HepG2 (cell line): Measurements from ENCODE around the gene SPAG8. TPM values are rescaled to one million over a fixed set of nuclear protein-coding genes. Genes with fewer than 3 reads are reported as not detected.

Source experiments
- ATAC-seq: fragments of 200-7000 bp; cut with Tn5 transposase; 3 replicates; pipeline ENCODE4 v1.9.1; 2020; ENCODE audit warnings: mild to moderate bottlenecking, moderate library complexity
- BruUV-seq: library from RNA; stranded (reverse); fragments of 400-500 nt; replicated peaks from 2 replicates; lab custom pipeline; 2021; lab: Mats Ljungman, UMichigan
- CTCF ChIA-PET: fragments of 300-600 bp; formaldehyde crosslinking; extraction: SDS; loops from one replicate; lab custom pipeline; 2021; ENCODE audit warnings: low total read pairs, inconsistent platforms, low intra/inter-chr PET ratio; lab: Yijun Ruan, JAX
- POLR2A ChIA-PET: fragments of 350-600 bp; sonication (Branson Sonifier 250); formaldehyde crosslinking; loops from one replicate; lab custom pipeline; 2020; ENCODE audit warnings: antibody characterized with exemption, inconsistent platforms; lab: Yijun Ruan, JAX
- DNase-seq: peaks from one replicate; pipeline ENCODE4 v3.0.0-alpha.2; 2015; ENCODE audit warnings: low spot score
- FAIRE-seq: peaks from 3 replicates; lab custom pipeline; 2011; peaks lifted over from hg19 to GRCh38; lab: Jason Lieb, UNC
- H2AFZ ChIP-seq: one replicate; pipeline ENCODE4 v1.6.1; 2011; ENCODE audit warnings: low read length, inconsistent platforms
- H3K27ac ChIP-seq: fragments of 300-600 bp; 3 replicates; pipeline ENCODE4 v1.8.0; 2011; ENCODE audit warnings: mixed run types, mild to moderate bottlenecking, mixed read lengths, low read length, inconsistent platforms; ENCODE audit not compliant: insufficient read depth; ENCODE audit errors: extremely low read length
- H3K27me3 ChIP-seq, 2 experiments: fragments of 200-600 bp in 1 of 2; 2 replicates in 1 of 2; 3 replicates in 1 of 2; pipeline versions ENCODE4 v1.6.0 to v1.8.0; 2011; ENCODE audit warnings: low read length in 2 of 2, mild to moderate bottlenecking in 2 of 2, moderate library complexity in 2 of 2, inconsistent platforms in 1 of 2; ENCODE audit not compliant: insufficient read depth in 2 of 2, control insufficient read depth in 1 of 2
- H3K36me3 ChIP-seq, 2 experiments: fragments of 200-600 bp in 1 of 2; replicated peaks in 1 of 2; 2 replicates in 1 of 2; 3 replicates in 1 of 2; pipeline versions ENCODE4 v1.5.1 to v1.8.0; 2011; ENCODE audit warnings: low read length in 2 of 2, inconsistent platforms in 1 of 2; ENCODE audit not compliant: insufficient read depth in 2 of 2, control insufficient read depth in 1 of 2
- H3K4me1 ChIP-seq: 2 replicates; pipeline ENCODE4 v1.5.1; 2012; ENCODE audit warnings: low read length, inconsistent platforms; ENCODE audit not compliant: insufficient read depth
- H3K4me2 ChIP-seq: 2 replicates; pipeline ENCODE4 v1.6.0; 2011; ENCODE audit warnings: low read depth, low read length, inconsistent platforms
- H3K4me3 ChIP-seq, 3 experiments: fragments of 200-600 bp in 1 of 3; sonication (generic), shearing (Covaris generic) in 1 of 3; replicated peaks in 1 of 3; 2 replicates each; pipeline ENCODE4 v1.5.1; 2011 to 2016; ENCODE audit warnings: low read length in 3 of 3, inconsistent platforms in 2 of 3, low read depth in 2 of 3, mild to moderate bottlenecking in 2 of 3, control low read depth in 1 of 3, mixed read lengths in 1 of 3; ENCODE audit not compliant: insufficient read depth in 1 of 3
- H3K79me2 ChIP-seq: one replicate; pipeline ENCODE4 v1.6.1; 2011; ENCODE audit warnings: low read length, inconsistent platforms; ENCODE audit not compliant: insufficient read depth
- H3K9ac ChIP-seq: 2 replicates; pipeline ENCODE4 v1.6.0; 2011; ENCODE audit warnings: mild to moderate bottlenecking, low read depth, low read length, inconsistent platforms; ENCODE audit not compliant: insufficient read depth
- H3K9me3 ChIP-seq: 2 replicates; pipeline ENCODE4 v1.5.1; 2012; ENCODE audit warnings: mild to moderate bottlenecking, low read length
- H4K20me1 ChIP-seq: 2 replicates; pipeline ENCODE4 v1.6.0; 2011; ENCODE audit warnings: inconsistent platforms, mild to moderate bottlenecking, low read length, moderate library complexity; ENCODE audit not compliant: insufficient read depth
- AGO1 ChIP-seq: fragments of 200-400 bp; formaldehyde crosslinking; IDR thresholded peaks from 2 replicates; pipeline ENCODE4 v1.6.1; 2017; ENCODE audit warnings: mild to moderate bottlenecking, low read depth, low read length, moderate library complexity; ENCODE audit not compliant: poor library complexity, severe bottlenecking
- FOXP1 ChIP-seq, 2 experiments: fragments of 450-650 bp in 1 of 2; IDR thresholded peaks; 2 replicates each; pipeline ENCODE4 v1.6.1; 2017 to 2018; ENCODE audit warnings: antibody characterized with exemption in 1 of 2
- MATR3 ChIP-seq: sonication (generic); formaldehyde crosslinking; IDR thresholded peaks from 2 replicates; pipeline ENCODE4 v1.4.0; 2020; ENCODE audit warnings: missing genetic modification reagents
- NAIF1 ChIP-seq: sonication (generic); formaldehyde crosslinking; IDR thresholded peaks from 2 replicates; pipeline ENCODE4 v1.5.0; 2020; ENCODE audit warnings: mild to moderate bottlenecking, missing genetic modification reagents, borderline replicate concordance
- NCOA1 ChIP-seq: sonication (generic); formaldehyde crosslinking; IDR thresholded peaks from 2 replicates; pipeline ENCODE4 v1.9.0; 2021; ENCODE audit warnings: missing genetic modification reagents
- RXRA ChIP-seq: sonication (generic); formaldehyde crosslinking; IDR thresholded peaks from 2 replicates; pipeline ENCODE4 v1.5.1; 2020; ENCODE audit warnings: missing genetic modification reagents
- SAP130 ChIP-seq: IDR thresholded peaks from 2 replicates; pipeline ENCODE4 v1.6.1; 2016; ENCODE audit warnings: low read depth
- TEF ChIP-seq: sonication (generic); formaldehyde crosslinking; IDR thresholded peaks from 2 replicates; pipeline ENCODE4 v1.5.0; 2020; ENCODE audit warnings: missing genetic modification reagents
- TSC22D2 ChIP-seq: sonication (generic); formaldehyde crosslinking; IDR thresholded peaks from 2 replicates; pipeline ENCODE4 v1.5.1; 2020; ENCODE audit warnings: missing genetic modification reagents, mild to moderate bottlenecking, borderline replicate concordance
- ZIK1 ChIP-seq: sonication (generic); formaldehyde crosslinking; IDR thresholded peaks from 2 replicates; pipeline ENCODE4 v1.5.0; 2020; ENCODE audit warnings: mild to moderate bottlenecking, low read depth, missing genetic modification reagents, borderline replicate concordance
- ZNF124 ChIP-seq: sonication (generic); formaldehyde crosslinking; IDR thresholded peaks from 2 replicates; pipeline ENCODE4 v1.4.0; 2020; ENCODE audit warnings: missing genetic modification reagents
- ZNF335 ChIP-seq: sonication (generic); formaldehyde crosslinking; IDR thresholded peaks from 2 replicates; pipeline ENCODE4 v1.4.0; 2020; ENCODE audit warnings: missing genetic modification reagents
- ZNF576 ChIP-seq: sonication (generic); formaldehyde crosslinking; IDR thresholded peaks from 2 replicates; pipeline ENCODE4 v1.4.0; 2020; ENCODE audit warnings: mild to moderate bottlenecking, missing genetic modification reagents
- ZNF614 ChIP-seq: IDR thresholded peaks from 2 replicates; pipeline ENCODE4 v1.6.1; 2018; ENCODE audit warnings: missing biosample characterization, missing genetic modification reagents, inconsistent platforms, borderline replicate concordance
- ZNF709 ChIP-seq: sonication (generic); formaldehyde crosslinking; IDR thresholded peaks from 2 replicates; pipeline ENCODE4 v1.5.0; 2020; ENCODE audit warnings: mild to moderate bottlenecking, missing genetic modification reagents
- ZSCAN21 ChIP-seq: sonication (generic); formaldehyde crosslinking; IDR thresholded peaks from 2 replicates; pipeline ENCODE4 v1.8.0; 2022; ENCODE audit warnings: mild to moderate bottlenecking, missing genetic modification reagents, moderate library complexity, borderline replicate concordance
- WGBS: methylation state at CpG from one replicate; pipeline ENCODE4 v1.1.6; 2017; ENCODE audit warnings: low lambda C conversion rate; 5-methylcytosine and 5-hydroxymethylcytosine counted together
- in situ Hi-C: cut with HindIII; loops from 2 replicates; pipeline ENCODE4 v1.10.0; 2017; ENCODE audit warnings: low pct_unique_long_range_greater_than_20kb; ENCODE audit not compliant: extremely low pct_ligation_motif_present
- intact Hi-C: fragments of 100-400 bp; cut with micrococcal nuclease; formaldehyde crosslinking; loops from one replicate; pipeline ENCODE4 v1.10.0; 2022; ENCODE audit not compliant: unreplicated experiment
- polyA plus RNA-seq, 8 experiments: library from polyadenylated mRNA; depleted of rRNA in 3 of 8; stranded (reverse) in 7 of 8; unstranded in 1 of 8; fragments of >200 nt; fragmentation: Illumina TruSeq in 4 of 8; extraction: Trizol in 4 of 8; gene quantifications; 2 replicates each; pipeline versions ENCODE4 v1.2.1 to v1.2.3, GENCODE V29; 2011 to 2016; ENCODE audit warnings: low read depth in 4 of 8, missing spikeins in 1 of 8, mixed read lengths in 1 of 8; ENCODE audit not compliant: insufficient read depth in 1 of 8
- total RNA-seq, 5 experiments: library from RNA; depleted of rRNA; stranded (reverse); fragments of >200 nt; fragmentation: Illumina TruSeq; extraction: Trizol; gene quantifications; 2 replicates each; pipeline ENCODE4 v1.2.3, GENCODE V29; 2016; ENCODE audit warnings: low read depth in 1 of 5
- TF ChIP-seq, protein P1 (sequence below): sonication (generic); formaldehyde crosslinking; IDR thresholded peaks from 2 replicates; pipeline ENCODE4 v1.4.0; 2020; ENCODE audit warnings: missing genetic modification reagents
- TF ChIP-seq, protein P2 (sequence below): sonication (generic); formaldehyde crosslinking; IDR thresholded peaks from 2 replicates; pipeline ENCODE4 v1.4.0; 2020; ENCODE audit warnings: mild to moderate bottlenecking, missing genetic modification reagents

SPAG8 gene
- total and polyA plus RNA-seq, 2 of the 13 experiments (the other 11 are each of a cell fraction or from before 2014, with no cell fraction given) = 0.18 to 0.27 TPM

- H3K4me3 ChIP-seq = no peak overlapping the region
- intact Hi-C loops = no loop called here
- ATAC-seq = no peak
- H3K4me2 ChIP-seq = no peak overlapping the region
- H2AFZ ChIP-seq = no peak overlapping the region
- no peak overlapping the region for H3K9ac ChIP-seq
- no peak for FAIRE-seq
- ChIA-PET CTCF (no interaction called here), POLR2A (no interaction called here)
- no peaks in the 10 kb centered on the region for H3K36me3 ChIP-seq
- BruUV-seq = no TSS peak
- TF ChIP-seq, protein P1, sequence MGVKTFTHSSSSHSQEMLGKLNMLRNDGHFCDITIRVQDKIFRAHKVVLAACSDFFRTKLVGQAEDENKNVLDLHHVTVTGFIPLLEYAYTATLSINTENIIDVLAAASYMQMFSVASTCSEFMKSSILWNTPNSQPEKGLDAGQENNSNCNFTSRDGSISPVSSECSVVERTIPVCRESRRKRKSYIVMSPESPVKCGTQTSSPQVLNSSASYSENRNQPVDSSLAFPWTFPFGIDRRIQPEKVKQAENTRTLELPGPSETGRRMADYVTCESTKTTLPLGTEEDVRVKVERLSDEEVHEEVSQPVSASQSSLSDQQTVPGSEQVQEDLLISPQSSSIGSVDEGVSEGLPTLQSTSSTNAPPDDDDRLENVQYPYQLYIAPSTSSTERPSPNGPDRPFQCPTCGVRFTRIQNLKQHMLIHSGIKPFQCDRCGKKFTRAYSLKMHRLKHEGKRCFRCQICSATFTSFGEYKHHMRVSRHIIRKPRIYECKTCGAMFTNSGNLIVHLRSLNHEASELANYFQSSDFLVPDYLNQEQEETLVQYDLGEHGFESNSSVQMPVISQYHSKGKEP = no peak
- no peak for TF ChIP-seq ZSCAN21
- TF ChIP-seq ZIK1 (CRISPR knock-in tag) = no peak
- no peak for TF ChIP-seq RXRA (CRISPR knock-in tag)
- no peak for TF ChIP-seq TSC22D2 (CRISPR knock-in tag)
- no peak for TF ChIP-seq ZNF709 (CRISPR knock-in tag)
- TF ChIP-seq, protein P2, sequence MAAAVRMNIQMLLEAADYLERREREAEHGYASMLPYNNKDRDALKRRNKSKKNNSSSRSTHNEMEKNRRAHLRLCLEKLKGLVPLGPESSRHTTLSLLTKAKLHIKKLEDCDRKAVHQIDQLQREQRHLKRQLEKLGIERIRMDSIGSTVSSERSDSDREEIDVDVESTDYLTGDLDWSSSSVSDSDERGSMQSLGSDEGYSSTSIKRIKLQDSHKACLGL (CRISPR knock-in tag) = no peak
- no peak for TF ChIP-seq NAIF1 (CRISPR knock-in tag)
- TF ChIP-seq ZNF124 = no peak
- no peak for TF ChIP-seq FOXP1 (IDR thresholded peaks at IDR 0.05)
- TF ChIP-seq FOXP1 (CRISPR knock-in tag; IDR thresholded peaks at IDR 0.05) = no peak
- TF ChIP-seq AGO1 = no peak
- TF ChIP-seq MATR3 = no peak
- TF ChIP-seq ZNF576 (CRISPR knock-in tag) = no peak
- TF ChIP-seq TEF (CRISPR knock-in tag) = no peak
- TF ChIP-seq ZNF335 = no peak
- TF ChIP-seq SAP130 (CRISPR knock-in tag) = no peak
- no peak for TF ChIP-seq ZNF614 (CRISPR knock-in tag)
- no peak for TF ChIP-seq NCOA1 (CRISPR knock-in tag)
- no peaks in the 10 kb centered on the region for H3K27me3 ChIP-seq
- H4K20me1 ChIP-seq = no peaks in the 10 kb centered on the region
- no peaks in the 10 kb centered on the region for H3K9me3 ChIP-seq
- in situ Hi-C loops = no loop called here
- H3K27ac ChIP-seq = no peak overlapping the region
- no peak for DNase-seq
- H3K4me1 ChIP-seq = no peaks in the 10 kb centered on the region
- H3K79me2 ChIP-seq = no peaks in the 10 kb centered on the region
- 81% methylated on average over 23 of the region's 53 CpGs for WGBS
Observed at GRCh38 chr9:35845824-35846771, 34.0 kb upstream of the SPAG8 start.
